AML-193 (cell line): ENCODE data around the gene KLHL3.

Experiments used
- DNase-seq, 2 experiments: peaks; one replicate each; lab custom pipeline; 2025; lab: John Stamatoyannopoulos, UW

Gene KLHL3

DNA sequence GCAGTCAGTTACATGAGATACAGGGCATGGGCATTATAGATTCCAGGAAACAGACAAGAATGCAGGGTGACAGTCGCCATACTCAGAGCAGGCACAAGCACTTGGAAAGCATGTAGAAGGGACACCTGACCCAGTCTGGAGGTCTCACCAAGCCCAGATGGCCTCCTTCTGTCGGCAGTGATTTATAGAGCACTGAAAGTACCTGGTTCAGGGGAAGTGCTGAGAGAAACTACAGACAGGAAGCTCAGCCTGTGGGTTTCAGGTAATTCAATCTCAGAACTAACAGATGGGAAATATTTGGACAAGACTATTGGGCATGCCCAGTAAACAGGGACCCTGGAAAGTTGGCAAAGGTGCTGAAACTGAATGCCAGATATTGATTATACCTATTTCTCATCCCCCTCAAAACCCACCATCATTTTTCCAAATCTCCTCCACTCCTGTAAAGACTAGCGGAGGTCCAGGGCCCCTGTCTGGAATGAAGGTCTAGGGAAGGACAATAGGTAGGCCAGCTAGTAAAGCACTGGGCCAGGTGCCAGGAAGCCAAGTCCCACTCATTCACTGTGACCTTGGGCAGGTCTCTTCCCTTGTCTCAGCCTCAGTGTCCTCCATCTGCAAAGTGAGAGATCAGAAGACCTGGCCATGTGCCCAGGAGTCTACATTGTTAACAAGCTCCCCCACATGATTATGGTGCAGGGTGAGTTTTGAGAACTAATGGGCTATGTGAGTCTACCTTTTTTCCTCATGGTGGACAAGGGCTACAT lies 26.9 kb downstream of the KLHL3 start:
- no peak for DNase-seq

GRCh38 chr5:137708062-137708461 lies 27.8 kb downstream of the KLHL3 start:
- DNase-seq: no peak

DNA sequence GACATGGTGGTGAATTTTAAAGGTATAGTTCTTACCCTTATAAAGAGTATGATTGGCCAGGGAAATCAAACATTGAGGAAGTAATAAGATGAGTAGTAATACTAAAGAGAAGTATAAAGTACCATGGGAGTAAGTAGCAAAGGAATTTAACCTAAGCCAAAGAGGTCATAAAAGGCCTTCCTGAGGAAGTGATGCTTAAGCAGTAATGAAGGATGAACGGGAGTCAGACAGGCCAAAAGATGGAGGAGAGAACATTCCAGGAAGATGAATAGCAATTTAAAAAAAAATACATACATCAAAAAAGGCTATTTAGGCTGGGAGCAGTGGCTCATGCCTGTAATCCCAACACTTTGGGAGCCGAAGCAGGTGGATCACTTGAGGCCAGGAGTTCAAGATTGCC lies 29.0 kb downstream of the KLHL3 start:
- DNase-seq: no peak

DNA sequence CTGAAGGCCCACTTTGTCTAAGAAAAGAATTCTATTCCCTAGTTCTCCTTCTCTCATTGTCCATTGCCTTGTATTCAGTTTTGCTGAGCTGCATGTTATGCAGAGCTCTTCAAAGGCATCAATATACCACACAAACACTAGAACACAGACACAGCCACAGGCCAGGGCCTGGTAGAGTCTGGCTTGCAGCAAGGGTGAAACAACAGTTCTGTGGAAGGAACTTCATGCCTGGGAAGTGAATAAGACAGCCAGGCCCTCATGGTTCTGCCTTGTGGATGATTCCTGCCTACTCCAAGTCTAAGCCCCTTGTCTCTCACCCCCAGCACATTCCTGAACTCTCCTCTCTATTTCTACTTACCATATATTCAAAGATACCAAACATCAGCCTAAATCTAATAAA lies 30.8 kb downstream of the KLHL3 start:
- DNase-seq: no peak

GRCh38 chr5:137703565-137703964 lies 32.3 kb downstream of the KLHL3 start:
- DNase-seq: no peak

- no peak for DNase-seq
These were observed 35.6 kb downstream of the KLHL3 start for GRCh38 chr5:137700282-137700680.

DNA sequence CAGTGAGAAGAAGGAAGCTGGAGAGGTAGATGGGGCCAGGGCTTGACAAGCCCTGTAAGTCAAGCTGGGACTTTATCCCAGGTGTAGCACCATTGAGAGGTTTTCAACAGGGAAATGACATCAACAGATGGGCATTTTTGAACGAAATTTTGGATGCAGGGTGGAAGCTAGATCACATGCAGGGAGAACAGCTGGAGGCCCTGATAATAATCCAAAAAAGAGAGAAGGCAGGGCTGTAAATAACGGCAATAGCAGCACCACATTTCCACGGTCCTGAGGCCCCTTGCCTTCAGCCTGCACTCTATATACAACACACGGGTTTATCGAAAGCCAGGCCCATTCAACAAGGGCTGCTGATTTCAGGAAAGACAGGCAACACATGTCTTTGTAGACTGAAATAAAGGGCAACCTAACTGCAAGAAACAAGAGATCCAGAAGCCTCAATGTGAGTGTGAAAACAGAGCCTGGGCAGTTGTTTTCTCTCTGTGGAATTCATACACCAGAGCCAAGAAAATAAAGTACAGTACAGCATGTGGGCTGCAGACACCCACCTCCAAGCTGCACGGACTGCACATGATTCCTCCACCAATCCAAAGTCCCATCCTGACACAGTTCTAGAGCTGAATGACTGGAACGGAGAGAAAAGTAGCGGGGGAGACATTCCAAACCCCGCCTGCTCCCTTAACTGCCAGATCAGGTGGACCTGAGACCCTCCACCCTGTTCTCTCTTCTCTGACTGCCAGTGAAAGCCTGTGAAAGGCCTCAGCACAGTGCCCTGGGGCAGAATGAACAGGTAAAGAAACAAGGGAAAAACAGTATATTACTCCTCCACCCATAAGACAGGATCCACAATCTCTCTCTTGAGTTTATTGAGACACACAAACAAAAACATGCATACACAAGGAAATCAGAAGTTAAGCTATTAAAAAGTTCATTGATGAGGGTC lies 36.3 kb downstream of the KLHL3 start:
- DNase-seq: no peak

DNA sequence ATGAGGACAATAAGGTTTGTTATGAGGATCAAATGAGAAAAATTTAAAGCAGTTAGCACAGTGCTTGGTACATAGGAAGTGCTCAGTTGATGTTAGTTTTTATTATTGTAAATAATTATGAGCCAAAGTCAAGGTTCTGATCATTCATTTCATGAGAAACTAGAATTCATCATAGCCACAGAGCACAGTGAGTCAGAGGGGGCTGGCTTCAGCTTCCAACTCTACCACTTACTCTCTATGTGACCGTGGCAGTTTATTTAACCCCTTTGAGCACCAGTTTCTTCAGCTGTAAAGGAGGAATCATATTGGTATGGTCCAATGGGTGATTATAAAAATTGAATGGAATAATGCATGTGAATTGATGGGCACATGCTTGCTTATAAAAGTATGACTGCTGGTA lies 39.4 kb downstream of the KLHL3 start:
- DNase-seq: no peak

DNA sequence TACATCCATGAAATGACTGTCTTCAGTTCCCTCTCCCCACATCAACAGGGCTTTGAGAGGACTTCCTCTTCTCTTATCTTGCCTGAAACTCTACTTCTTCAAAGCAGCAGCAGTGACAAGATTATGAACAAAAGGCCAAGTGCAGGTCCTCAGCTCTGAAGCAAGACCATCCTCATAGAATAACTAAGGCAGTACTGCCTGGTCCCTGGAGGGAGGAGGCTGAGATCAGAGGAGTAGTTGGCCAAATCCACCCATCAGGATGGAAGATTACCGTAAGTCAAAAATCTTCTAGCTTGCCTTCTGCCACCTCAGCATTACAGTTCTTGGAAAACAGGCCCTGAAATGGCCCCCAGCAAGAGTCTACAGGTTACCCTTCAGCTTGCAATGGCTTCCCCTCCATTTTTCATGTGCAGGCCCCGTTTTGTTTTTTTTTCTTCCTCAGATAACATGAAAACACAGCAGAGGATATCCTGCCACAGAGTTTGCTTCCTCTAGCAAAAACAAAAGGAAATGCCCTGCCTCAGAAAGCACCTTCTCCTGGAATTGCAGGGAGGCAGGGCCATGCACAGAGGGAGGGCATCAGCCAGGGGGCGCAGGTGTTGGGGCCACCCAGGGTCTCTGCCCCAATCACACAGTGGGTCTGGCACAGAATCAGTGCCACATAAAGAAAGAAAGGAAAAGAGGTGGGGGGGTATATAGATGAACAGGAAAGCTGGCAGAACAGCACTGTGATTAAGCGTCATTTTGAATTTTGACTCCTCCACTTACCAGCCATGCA lies 40.0 kb downstream of the KLHL3 start:
- DNase-seq: peak; percentile 23 to 60

DNA sequence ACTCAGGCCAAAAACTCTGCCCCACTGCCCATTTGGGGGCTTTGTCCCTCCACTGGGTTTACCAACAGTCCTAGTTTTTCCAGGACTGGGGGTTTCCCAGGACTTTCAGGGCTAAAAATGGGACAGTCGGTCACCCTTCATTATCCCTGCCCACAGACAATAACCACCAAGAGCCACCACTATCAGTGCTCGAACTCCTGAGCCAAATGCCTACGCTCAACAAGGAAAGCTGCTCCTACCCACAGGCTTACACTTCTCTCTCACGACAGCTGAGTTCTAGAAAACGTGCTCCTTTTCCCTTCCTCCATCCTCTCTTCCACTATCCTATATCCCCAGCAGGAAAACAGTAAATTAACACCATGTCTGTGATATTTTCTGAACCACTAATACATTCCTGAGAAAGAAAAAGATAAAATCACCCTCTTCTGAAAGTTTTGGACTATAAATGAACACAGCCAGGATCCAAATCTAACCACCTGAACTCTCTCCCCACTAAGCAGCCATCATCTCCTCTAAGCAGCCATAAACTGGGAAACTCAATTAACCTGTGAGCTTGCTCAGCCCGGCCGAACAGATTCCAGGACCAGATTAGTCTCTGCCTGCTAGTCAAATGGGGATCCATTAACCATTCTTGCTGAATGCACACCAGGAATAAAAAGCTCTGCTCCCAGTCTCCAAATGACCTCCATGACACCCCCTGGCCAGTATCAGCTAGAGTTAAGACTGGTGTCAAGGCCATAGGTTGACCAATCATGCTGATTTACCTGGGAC lies 41.8 kb downstream of the KLHL3 start:
- DNase-seq: no peak

DNA sequence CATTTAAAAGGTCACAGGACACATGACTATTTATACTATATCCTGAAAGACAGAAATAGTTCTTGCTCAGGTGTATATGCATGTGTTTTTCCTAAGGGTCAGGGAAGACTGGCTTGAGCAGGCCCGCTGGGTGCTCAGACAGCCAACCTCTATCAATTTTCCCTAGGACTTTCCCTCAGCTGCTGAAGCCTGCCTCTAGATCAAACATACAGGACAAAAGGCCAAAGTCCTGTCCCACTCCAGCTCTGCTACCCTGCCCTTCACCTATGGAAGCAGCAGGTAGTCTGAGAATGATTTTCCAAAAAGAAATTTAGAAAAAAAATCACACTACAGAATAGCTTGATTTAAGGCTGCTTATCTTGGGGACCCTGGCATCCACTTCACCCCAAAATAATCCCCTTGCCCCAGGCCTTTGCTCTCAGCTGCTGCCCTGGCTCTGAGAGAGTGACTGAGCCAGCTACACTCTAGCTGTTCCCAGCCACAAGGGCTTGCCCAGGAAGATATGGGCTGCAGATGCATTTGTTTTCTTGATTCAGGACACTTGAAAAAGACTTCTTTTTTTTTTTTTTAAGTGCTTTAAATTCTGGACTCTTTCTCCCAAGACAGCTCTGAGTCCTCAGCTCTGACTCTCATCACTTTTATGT lies 42.5 kb downstream of the KLHL3 start:
- no peak for DNase-seq

DNA sequence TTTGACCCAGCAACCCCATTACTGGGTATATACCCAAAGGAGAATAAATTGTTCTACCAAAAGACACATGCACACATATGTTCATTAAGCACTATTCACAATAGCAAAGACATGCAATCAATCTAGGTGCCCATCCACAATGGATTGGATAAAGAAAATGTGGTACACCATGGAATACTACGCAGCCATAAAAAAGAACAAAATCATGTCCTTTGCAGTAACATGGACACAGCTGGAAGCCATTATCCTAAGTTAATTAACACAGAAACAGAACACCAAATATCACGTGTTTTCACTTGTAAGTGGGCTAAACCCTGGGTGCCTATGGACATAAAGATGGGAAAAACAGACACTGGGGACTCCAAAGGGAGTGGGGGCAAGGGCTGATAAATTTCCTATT lies 46.6 kb downstream of the KLHL3 start:
- DNase-seq: no peak

DNA sequence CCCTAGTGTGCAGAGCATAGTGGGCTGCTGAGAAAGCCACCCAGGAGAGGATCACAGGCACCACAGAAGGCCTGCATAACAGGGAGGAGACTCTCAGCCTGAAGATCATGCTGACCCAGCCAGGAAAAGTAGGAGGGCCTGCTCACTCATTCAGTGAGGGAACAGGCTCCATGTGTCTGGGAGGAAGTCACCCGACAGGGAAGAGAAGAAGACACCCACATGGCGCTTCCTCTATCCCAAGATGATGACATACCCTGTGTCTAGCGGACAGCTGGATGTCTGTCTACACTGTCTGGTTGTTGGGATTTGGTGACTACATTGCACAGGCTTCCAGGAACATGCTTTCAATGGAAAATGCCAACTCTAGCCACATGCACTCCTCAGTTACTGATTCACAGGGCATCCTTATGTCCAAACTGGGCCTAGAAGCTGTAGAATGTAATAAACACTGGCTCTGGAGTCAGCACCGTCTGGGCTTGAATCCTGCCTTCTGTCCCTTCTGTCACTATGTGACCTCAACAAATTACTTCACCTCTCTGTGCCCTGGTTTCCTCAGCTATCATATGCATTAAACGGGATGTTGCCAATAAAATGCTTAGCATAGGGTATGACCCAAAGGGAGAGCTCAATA lies 47.6 kb downstream of the KLHL3 start:
- DNase-seq: no peak

GRCh38 chr5:137684761-137685160 lies 51.1 kb downstream of the KLHL3 start:
- no peak for DNase-seq

GRCh38 chr5:137681191-137681590 lies 54.7 kb downstream of the KLHL3 start:
- DNase-seq: no peak

GRCh38 chr5:137679910-137680309 lies 56.0 kb downstream of the KLHL3 start:
- no peak for DNase-seq

DNA sequence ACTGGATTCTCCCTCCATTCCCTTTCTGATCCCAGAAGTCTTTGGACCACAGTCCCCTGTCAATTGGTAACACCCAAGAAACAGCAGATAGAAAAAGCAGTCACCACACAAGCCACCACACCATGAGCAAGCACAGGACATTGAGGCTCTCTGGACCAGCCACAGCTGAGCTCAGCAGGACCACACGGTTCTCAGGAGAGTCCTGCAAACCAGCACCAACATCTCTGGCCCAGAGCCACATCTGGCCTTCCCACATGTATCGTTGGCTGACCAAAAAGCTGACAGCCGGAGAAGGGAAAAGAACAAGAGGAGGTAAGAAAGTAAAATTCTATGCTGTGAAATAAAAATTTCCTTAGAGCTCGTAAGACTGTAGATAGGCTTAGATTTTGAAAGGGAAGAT lies 56.7 kb downstream of the KLHL3 start:
- DNase-seq: no peak

DNA sequence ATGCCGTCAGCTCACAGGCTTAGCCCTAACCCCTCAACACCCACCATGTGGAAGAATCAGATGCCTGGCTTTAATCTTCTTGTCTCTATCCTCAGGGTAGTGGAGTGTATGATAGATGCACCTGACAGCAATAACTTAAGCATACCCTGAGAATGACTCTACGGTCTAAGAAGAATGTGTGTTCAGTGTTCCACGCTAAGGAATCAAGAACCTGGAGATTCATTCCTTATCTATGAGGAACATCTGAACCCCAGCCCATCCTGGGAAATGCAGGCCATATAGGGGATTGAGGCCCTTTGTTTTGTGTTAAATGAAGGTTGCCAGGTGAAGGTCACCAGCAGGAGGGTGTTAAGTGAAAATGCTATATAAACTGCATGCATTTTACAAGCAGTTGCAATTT lies 63.0 kb downstream of the KLHL3 start:
- no peak for DNase-seq

DNA sequence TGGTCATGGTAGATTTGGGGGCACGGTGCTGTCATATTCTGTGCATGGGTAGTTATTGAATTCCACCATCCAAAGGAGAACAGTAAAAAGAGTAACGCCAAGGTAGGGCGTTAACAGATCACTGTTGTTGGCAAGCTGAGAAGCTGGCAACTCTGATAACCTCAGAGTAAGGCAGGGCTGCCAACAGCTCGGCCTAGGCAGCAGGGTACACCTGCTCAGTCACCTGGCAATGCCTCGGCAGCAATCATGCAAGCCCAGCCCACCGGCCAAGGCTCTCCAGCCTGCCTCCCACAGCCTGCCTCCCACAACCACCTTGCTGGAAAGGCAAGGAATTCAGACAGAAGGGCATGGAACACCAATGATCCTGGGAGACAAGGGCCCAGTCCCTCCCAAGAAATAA lies 63.9 kb downstream of the KLHL3 start:
- no peak for DNase-seq

- no peak for DNase-seq
These were observed 66.1 kb downstream of the KLHL3 start for GRCh38 chr5:137669811-137670210.

GRCh38 chr5:137668637-137669036 lies 67.3 kb downstream of the KLHL3 start:
- DNase-seq: no peak
